Pancreas (tissue), 10 donors: ENCODE results near the gene MAMDC2. TPM values are rescaled to one million over a fixed set of nuclear protein-coding genes. Genes with fewer than 3 reads are reported as not detected.
"Not testable (repeated sequence)": the region's sequence is repeated elsewhere in the genome, so short reads cannot be mapped to it uniquely, and the experiment has no call there.

ENCODE experiments used
- ATAC-seq, 4 donors: fragments of 200-7000 bp; cut with Tn5 transposase; one replicate each; pipeline versions ENCODE4 v1.8.0 to v1.9.1; 2020; ENCODE audit warnings: mild to moderate bottlenecking in 4 of 4, moderate library complexity in 4 of 4
- DNase-seq, 6 donors: peaks; one replicate each; pipeline ENCODE4 v3.0.0-alpha.2; 2020
- FAIRE-seq: peaks from 2 replicates; lab custom pipeline; 2012; peaks lifted over from hg19 to GRCh38; lab: Jason Lieb, UNC
- H3K27ac ChIP-seq, 4 donors: fragments of 200-600 bp; sonication (generic); 1 replicate in 3 of 4; 2 replicates in 1 of 4; pipeline versions ENCODE4 v1.5.0 to v1.8.0; 2020
- H3K27me3 ChIP-seq, 4 donors: fragments of 200-600 bp; one replicate each; pipeline ENCODE4 v1.8.0; 2021
- H3K36me3 ChIP-seq, 3 donors: fragments of 200-600 bp; sonication (generic) in 1 of 3; one replicate each; pipeline versions ENCODE4 v1.5.0 to v1.8.0; 2020 to 2021
- H3K4me1 ChIP-seq, 3 donors: fragments of 200-600 bp; one replicate each; pipeline ENCODE4 v1.8.0; 2021
- H3K4me3 ChIP-seq, 4 donors: fragments of 200-600 bp; sonication (generic) in 2 of 4; one replicate each; pipeline versions ENCODE4 v1.5.0 to v1.8.0; 2020 to 2021
- H3K9me3 ChIP-seq, 4 donors: fragments of 200-600 bp; one replicate each; pipeline ENCODE4 v1.8.0; 2021
- WGBS, 2 donors: extraction: QIAGEN DNeasy Blood & Tissue Kit; methylation state at CpG; one replicate each; pipeline ENCODE4 v1.1.7; 2013; 5-methylcytosine and 5-hydroxymethylcytosine counted together
- intact Hi-C, 3 donors: fragments of 100-400 bp; cut with DNase I; formaldehyde crosslinking; loops; one replicate each; pipeline versions ENCODE4 v1.11.1 to v1.14.2; 2022
- polyA plus RNA-seq, 2 donors: library from polyadenylated mRNA; stranded (reverse); fragments of 200-250 nt; gene quantifications; one replicate each; pipeline ENCODE4 v1.2.3, GENCODE V29; 2013
- total RNA-seq, 6 donors: library from RNA; stranded (reverse); fragmentation: NEBNext Ultra II Directional in 4 of 6; extraction: Animal tissue kit (Norgen Biotek cat#: 25700) in 4 of 6; gene quantifications; one replicate each; pipeline versions ENCODE4 v1.2.1 to v1.2.4, GENCODE V29; 2021 to 2023
- TF ChIP-seq, protein P1 (sequence below), 4 donors: fragments of 200-600 bp; sonication (generic) in 3 of 4; IDR thresholded peaks; one replicate each; pipeline versions ENCODE4 v1.5.0 to v1.8.0; 2021; ENCODE audit warnings: antibody characterized with exemption in 4 of 4
- donor health status: healthy with polysubstance abuse.
- donor health status: DM: no; HTN: no; CAD: no; lungs with moderate emphysema.
- donor health status: DM: no; HTN: no; CAD: no.
- donor health status: control.
- donor health status: control.
- donor health status: Bipolar disorder and iron deficiency.
- donor health status: DM: yes; HTN: yes; CAD: no.
- donor health status: DM: no; HTN: no; CAD: no.
- donor health status: DM: no; HTN: no; CAD: no.
- donor health status: DM: yes; HTN: yes; CAD: no.

MAMDC2 gene
- total and polyA plus RNA-seq, 8 donors, result 0.95 to 4.7 (median 1.3) TPM

DNA sequence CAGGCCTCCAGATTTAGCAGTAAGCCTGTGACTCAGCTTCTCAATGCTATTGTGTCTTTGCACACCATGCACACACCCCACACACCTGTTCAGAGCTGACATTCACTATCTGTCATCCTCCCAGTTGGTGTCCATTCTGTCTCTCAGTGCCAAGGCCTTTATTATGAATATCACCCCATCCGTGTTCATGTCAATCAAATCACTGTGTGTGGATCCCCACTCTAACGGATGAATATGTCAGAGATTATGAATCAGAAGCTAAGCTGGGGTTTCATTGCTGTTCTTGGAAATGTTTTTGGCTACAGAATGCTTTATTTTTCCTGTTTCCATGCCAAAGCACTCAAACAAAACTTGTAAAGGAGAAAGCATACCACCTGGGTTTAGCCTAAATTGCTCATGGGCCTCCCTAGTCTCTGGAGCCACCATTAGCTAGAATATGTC, 9.4 kb upstream of the MAMDC2 start:
- no peak for DNase-seq
- no peaks in the 10 kb centered on the region for H3K4me1 ChIP-seq
- intact Hi-C loops, result no loop called here
- no peaks in the 10 kb centered on the region for H3K9me3 ChIP-seq
- H3K36me3 ChIP-seq, result no peaks in the 10 kb centered on the region
- WGBS, 2 donors, result 79 to 85% methylated on average over 2 of the region's 2 CpGs
- H3K27me3 ChIP-seq, result no peaks in the 10 kb centered on the region
- no peak for ATAC-seq
- no peak for FAIRE-seq
- TF ChIP-seq, protein P1, sequence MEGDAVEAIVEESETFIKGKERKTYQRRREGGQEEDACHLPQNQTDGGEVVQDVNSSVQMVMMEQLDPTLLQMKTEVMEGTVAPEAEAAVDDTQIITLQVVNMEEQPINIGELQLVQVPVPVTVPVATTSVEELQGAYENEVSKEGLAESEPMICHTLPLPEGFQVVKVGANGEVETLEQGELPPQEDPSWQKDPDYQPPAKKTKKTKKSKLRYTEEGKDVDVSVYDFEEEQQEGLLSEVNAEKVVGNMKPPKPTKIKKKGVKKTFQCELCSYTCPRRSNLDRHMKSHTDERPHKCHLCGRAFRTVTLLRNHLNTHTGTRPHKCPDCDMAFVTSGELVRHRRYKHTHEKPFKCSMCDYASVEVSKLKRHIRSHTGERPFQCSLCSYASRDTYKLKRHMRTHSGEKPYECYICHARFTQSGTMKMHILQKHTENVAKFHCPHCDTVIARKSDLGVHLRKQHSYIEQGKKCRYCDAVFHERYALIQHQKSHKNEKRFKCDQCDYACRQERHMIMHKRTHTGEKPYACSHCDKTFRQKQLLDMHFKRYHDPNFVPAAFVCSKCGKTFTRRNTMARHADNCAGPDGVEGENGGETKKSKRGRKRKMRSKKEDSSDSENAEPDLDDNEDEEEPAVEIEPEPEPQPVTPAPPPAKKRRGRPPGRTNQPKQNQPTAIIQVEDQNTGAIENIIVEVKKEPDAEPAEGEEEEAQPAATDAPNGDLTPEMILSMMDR (IDR thresholded peaks at IDR 0.05), result no peak
- no peak overlapping the region for H3K27ac ChIP-seq
- no peak overlapping the region for H3K4me3 ChIP-seq

DNA sequence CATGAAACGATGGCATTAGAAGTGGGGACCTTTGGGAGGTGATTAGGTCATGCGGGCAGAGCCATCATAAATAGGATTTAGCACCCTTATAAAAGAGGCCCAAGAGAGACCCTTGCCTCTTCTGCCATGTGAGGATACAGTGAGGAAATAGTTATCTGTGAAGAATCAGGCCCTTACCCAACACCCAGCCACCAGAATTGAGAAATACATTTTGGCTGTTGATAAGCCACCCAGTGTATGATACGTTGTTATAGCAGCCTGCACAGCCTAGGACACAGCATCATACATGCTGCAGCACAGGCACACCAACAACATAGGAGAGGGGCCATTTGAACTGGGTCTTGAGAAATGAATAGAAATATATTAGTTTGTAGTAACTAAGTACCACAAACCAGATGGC, 8.0 kb upstream of the MAMDC2 start:
- TF ChIP-seq, protein P1 (IDR thresholded peaks at IDR 0.05), result no peak
- intact Hi-C loops, result no loop called here
- Histone ChIP-seq H3K27ac (no peak overlapping the region), H3K27me3 (no peaks in the 10 kb centered on the region), H3K4me1 (no peaks in the 10 kb centered on the region), H3K36me3 (no peaks in the 10 kb centered on the region), H3K9me3 (no peaks in the 10 kb centered on the region), H3K4me3 (no peak overlapping the region)
- DNase-seq (no peak), FAIRE-seq (no peak), ATAC-seq (no peak)
- WGBS, 2 donors, result 81 to 86% methylated on average over 3 of the region's 3 CpGs

- TF ChIP-seq, protein P1 (IDR thresholded peaks at IDR 0.05), result no peak
- Histone ChIP-seq H3K36me3 (no peaks in the 10 kb centered on the region), H3K4me1 (no peaks in the 10 kb centered on the region), H3K4me3 (no peak overlapping the region), H3K9me3 (no peaks in the 10 kb centered on the region), H3K27ac (no peak overlapping the region), H3K27me3 (no peaks in the 10 kb centered on the region)
- DNase-seq (no peak), ATAC-seq (no peak), FAIRE-seq (no peak)
- intact Hi-C loops, result no loop called here
- 73 to 78% methylated on average over 6 of the region's 6 CpGs for WGBS, 2 donors
These were observed 7.0 kb upstream of the MAMDC2 start for GRCh38 chr9:70036641-70037040.

DNA sequence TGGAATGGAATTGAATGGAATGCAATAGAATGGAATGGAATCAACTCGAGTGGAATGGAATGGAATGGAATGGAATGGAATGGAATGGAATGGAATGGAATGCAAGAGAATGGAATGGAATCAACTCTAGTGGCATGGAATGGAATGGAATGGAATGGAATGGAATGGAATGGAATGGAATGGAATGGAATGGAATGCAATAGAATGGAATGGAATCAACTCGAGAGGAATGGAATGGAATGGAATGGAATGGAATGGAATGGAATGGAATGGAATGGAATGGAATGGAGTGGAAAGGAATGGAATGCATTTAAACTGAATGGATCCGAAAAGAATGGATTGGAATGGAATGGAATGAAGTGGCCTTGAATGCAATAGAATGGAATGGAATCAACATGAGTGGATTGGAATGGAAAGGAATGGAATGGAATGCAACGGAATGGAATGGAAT, 5.5 kb upstream of the MAMDC2 start:
- H3K4me1 ChIP-seq, DNase-seq, H3K27me3 ChIP-seq, H3K36me3 ChIP-seq, H3K9me3 ChIP-seq, H3K27ac ChIP-seq, intact Hi-C loops, H3K4me3 ChIP-seq, FAIRE-seq: not testable (repeated sequence)
- peak in 2 of 4 donors; percentile 18 to 54 for ATAC-seq
- 75 to 78% methylated on average over 4 of the region's 4 CpGs for WGBS, 2 donors

DNA sequence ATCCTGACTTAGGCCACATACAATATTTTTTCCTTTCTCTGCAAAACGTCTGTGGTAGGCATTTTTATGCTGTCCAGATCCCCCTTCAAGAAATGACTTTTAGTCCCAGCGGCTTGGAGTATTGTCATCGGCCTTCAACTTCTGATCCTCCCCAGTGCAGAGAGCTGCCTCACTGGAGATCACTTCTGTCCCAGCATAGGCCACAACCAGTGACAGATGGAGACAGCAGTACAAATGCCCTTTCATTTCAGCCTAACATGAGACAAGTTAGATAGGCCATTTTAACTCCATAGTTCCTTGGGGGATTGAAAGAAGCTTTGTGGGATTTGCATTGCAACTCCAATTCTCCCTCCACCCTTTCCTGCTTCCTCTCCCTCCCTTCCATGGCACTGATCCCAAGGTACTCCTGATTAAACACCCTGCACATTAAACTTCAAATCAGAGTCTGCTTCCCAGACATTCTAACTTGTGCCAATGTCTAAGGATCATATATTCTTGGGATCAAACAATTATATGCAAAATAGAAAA, 3.2 kb upstream of the MAMDC2 start:
- FAIRE-seq (no peak), ATAC-seq (no peak), DNase-seq (no peak)
- Histone ChIP-seq H3K27ac (no peak overlapping the region), H3K27me3 (no peaks in the 10 kb centered on the region), H3K4me1 (no peaks in the 10 kb centered on the region), H3K36me3 (no peaks in the 10 kb centered on the region), H3K4me3 (no peak overlapping the region), H3K9me3 (no peaks in the 10 kb centered on the region)
- intact Hi-C loops, result no loop called here
- TF ChIP-seq, protein P1 (IDR thresholded peaks at IDR 0.05), result no peak
- 63 to 74% methylated on average over 3 of the region's 3 CpGs for WGBS, 2 donors
